ENCODE measurements around the gene PLOD3. TPM values are rescaled to one million over a fixed set of nuclear protein-coding genes. Genes with fewer than 3 reads are reported as not detected.
A peak's percentile ranks its signal among the peaks of the same experiment; 100 is the strongest.

PLOD3 gene
- total and polyA plus RNA-seq, 2 experiments from 2014 or later = 149 to 189 TPM

- H3K9me3 ChIP-seq (ENCODE audit: low read depth) = no peaks in the 10 kb centered on the region
- H3K27me3 ChIP-seq (replicated peaks; ENCODE audit: insufficient read depth) = no peaks in the 10 kb centered on the region
- H3F3A ChIP-seq (ENCODE audit: insufficient read depth) = peaks cover 13% of the 10 kb centered on the region; the same call in 1 of the 2 replicates
- no peaks in the 10 kb centered on the region for H4K20me1 ChIP-seq (ENCODE audit: insufficient read depth)
- WGBS, 2 experiments (ENCODE audit: low coverage in 1 of 2, low lambda C conversion rate in 2 of 2, missing lambda C conversion rate in 2 of 2) = 68% methylated on average over 4 of the region's 4 CpGs
- no peaks in the 10 kb centered on the region for H3K79me2 ChIP-seq (ENCODE audit: insufficient read depth)
- no peaks in the 10 kb centered on the region for H3K4me1 ChIP-seq (ENCODE audit: insufficient read depth)
- no peaks in the 10 kb centered on the region for H3K9me2 ChIP-seq (ENCODE audit: insufficient read depth)
- in situ Hi-C loops (cut with MboI) = no loop called here
- H2AFZ ChIP-seq = no peak overlapping the region
- H3K4me3 ChIP-seq = no peak overlapping the region
- H3K27ac ChIP-seq = no peak overlapping the region
- no peaks in the 10 kb centered on the region for H3K36me3 ChIP-seq (ENCODE audit: low read depth)
- TF ChIP-seq EZH2 (IDR thresholded peaks at IDR 0.05; ENCODE audit: insufficient read depth, poor library complexity, severe bottlenecking) = no peak
- no peak for TF ChIP-seq EZH2phosphoT487 (IDR thresholded peaks at IDR 0.05; ENCODE audit: insufficient read depth, low read depth)
- DNase-seq = no peak
- no peak overlapping the region for H3K4me2 ChIP-seq (ENCODE audit: unreplicated experiment)
- no peak overlapping the region for H3K9ac ChIP-seq
Observed at GRCh38 chr7:101186844-101187428, 30.4 kb downstream of the PLOD3 start.

GRCh38 chr7:101186194-101186593 lies 31.2 kb downstream of the PLOD3 start:
- H2AFZ ChIP-seq = no peak overlapping the region
- no peak for DNase-seq
- no peaks in the 10 kb centered on the region for H3K27me3 ChIP-seq (replicated peaks; ENCODE audit: insufficient read depth)
- no peak overlapping the region for H3K4me2 ChIP-seq (ENCODE audit: unreplicated experiment)
- no peaks in the 10 kb centered on the region for H3K79me2 ChIP-seq (ENCODE audit: insufficient read depth)
- H3K27ac ChIP-seq = no peak overlapping the region
- H3K36me3 ChIP-seq (ENCODE audit: low read depth) = no peaks in the 10 kb centered on the region
- no peak overlapping the region for H3K4me3 ChIP-seq
- WGBS, 2 experiments (ENCODE audit: low coverage in 1 of 2, low lambda C conversion rate in 2 of 2, missing lambda C conversion rate in 2 of 2) = 62 to 70% methylated on average over 6 of the region's 6 CpGs
- peaks cover 13% of the 10 kb centered on the region; the same call in 1 of the 2 replicates for H3F3A ChIP-seq (ENCODE audit: insufficient read depth)
- H4K20me1 ChIP-seq (ENCODE audit: insufficient read depth) = no peaks in the 10 kb centered on the region
- H3K9me2 ChIP-seq (ENCODE audit: insufficient read depth) = no peaks in the 10 kb centered on the region
- no peaks in the 10 kb centered on the region for H3K9me3 ChIP-seq (ENCODE audit: low read depth)
- TF ChIP-seq EZH2 (IDR thresholded peaks at IDR 0.05; ENCODE audit: insufficient read depth, poor library complexity, severe bottlenecking) (no peak), EZH2phosphoT487 (IDR thresholded peaks at IDR 0.05; ENCODE audit: insufficient read depth, low read depth) (no peak)
- in situ Hi-C loops (cut with MboI) = no loop called here
- H3K9ac ChIP-seq = no peak overlapping the region
- no peaks in the 10 kb centered on the region for H3K4me1 ChIP-seq (ENCODE audit: insufficient read depth)

- H2AFZ ChIP-seq = no peak overlapping the region
- peak; percentile 69 for DNase-seq
- peaks cover 7% of the 10 kb centered on the region for H3K27me3 ChIP-seq (replicated peaks; ENCODE audit: insufficient read depth)
- H3F3A ChIP-seq (ENCODE audit: insufficient read depth) = peaks cover 13% of the 10 kb centered on the region; the same call in 1 of the 2 replicates
- TF ChIP-seq EZH2 (IDR thresholded peaks at IDR 0.05; ENCODE audit: insufficient read depth, poor library complexity, severe bottlenecking) (no peak), EZH2phosphoT487 (IDR thresholded peaks at IDR 0.05; ENCODE audit: insufficient read depth, low read depth) (no peak)
- 36 to 39% methylated on average over 5 of the region's 5 CpGs for WGBS, 2 experiments (ENCODE audit: low coverage in 1 of 2, low lambda C conversion rate in 2 of 2, missing lambda C conversion rate in 2 of 2)
- no peak overlapping the region for H3K4me2 ChIP-seq (ENCODE audit: unreplicated experiment)
- in situ Hi-C loops (cut with MboI) = no loop called here
- H3K9me3 ChIP-seq (ENCODE audit: low read depth) = no peaks in the 10 kb centered on the region
- H4K20me1 ChIP-seq (ENCODE audit: insufficient read depth) = no peaks in the 10 kb centered on the region
- H3K9me2 ChIP-seq (ENCODE audit: insufficient read depth) = no peaks in the 10 kb centered on the region
- no peak overlapping the region for H3K9ac ChIP-seq
- H3K4me1 ChIP-seq (ENCODE audit: insufficient read depth) = no peaks in the 10 kb centered on the region
- no peaks in the 10 kb centered on the region for H3K36me3 ChIP-seq (ENCODE audit: low read depth)
- H3K79me2 ChIP-seq (ENCODE audit: insufficient read depth) = no peaks in the 10 kb centered on the region
- no peak overlapping the region for H3K27ac ChIP-seq
- H3K4me3 ChIP-seq = no peak overlapping the region
Observed at GRCh38 chr7:101185258-101185839, 32.0 kb downstream of the PLOD3 start.

- Histone ChIP-seq H3K9me3 (ENCODE audit: low read depth) (no peaks in the 10 kb centered on the region), H3K4me1 (ENCODE audit: insufficient read depth) (no peaks in the 10 kb centered on the region), H3K36me3 (ENCODE audit: low read depth) (no peaks in the 10 kb centered on the region), H3K27me3 (replicated peaks; ENCODE audit: insufficient read depth) (peaks cover 56% of the 10 kb centered on the region), H3K9me2 (ENCODE audit: insufficient read depth) (no peaks in the 10 kb centered on the region), H3K4me3 (no peak within 1 kb of the TSS), H3K79me2 (ENCODE audit: insufficient read depth) (no peaks in the 10 kb centered on the region), H3K4me2 (ENCODE audit: unreplicated experiment) (peak within 1 kb of the TSS; percentile 57), H3F3A (ENCODE audit: insufficient read depth) (peaks cover 9% of the 10 kb centered on the region; the same call in 1 of the 2 replicates), H2AFZ (no peak within 1 kb of the TSS; the same call in 1 of the 2 replicates), H3K9ac (no peak within 1 kb of the TSS), H4K20me1 (ENCODE audit: insufficient read depth) (no peaks in the 10 kb centered on the region), H3K27ac (no peak within 1 kb of the TSS)
- 1 to 11% methylated on average over 27 to 35 of the region's 56 CpGs for WGBS, 2 experiments (ENCODE audit: low coverage in 1 of 2, low lambda C conversion rate in 2 of 2, missing lambda C conversion rate in 2 of 2)
- in situ Hi-C loops (cut with MboI) = no loop called here
- no peak for DNase-seq
- TF ChIP-seq EZH2 (IDR thresholded peaks at IDR 0.05; ENCODE audit: insufficient read depth, poor library complexity, severe bottlenecking) (peak; percentile 63), EZH2phosphoT487 (IDR thresholded peaks at IDR 0.05; ENCODE audit: insufficient read depth, low read depth) (0 out of 2 replicates have a peak, but pooled peaks have one; percentile 25)
Observed at GRCh38 chr7:101180130-101180755, 37.1 kb downstream of the PLOD3 start, which contains the start of gene NAT16. Gene NAT16 (minus strand): TSS chr7:101180293. CDS start chr7:101174807, 5,486 bp downstream.

All from GM23248 (cell line).